Ovary (tissue), 9 donors: ENCODE data around the gene PLEKHH1. TPM values are rescaled to one million over a fixed set of nuclear protein-coding genes. Genes with fewer than 3 reads are reported as not detected.

Experiments used
- DNase-seq, 5 donors: peaks; one replicate each; pipeline ENCODE4 v3.0.0-alpha.2; 2019 to 2020
- H3K27ac ChIP-seq, 2 donors: fragments of 200-600 bp; one replicate each; pipeline versions ENCODE4 v1.5.1 to v1.8.0; 2019 to 2022
- H3K27me3 ChIP-seq: fragments of 200-600 bp; one replicate; pipeline ENCODE4 v1.8.0; 2022
- H3K36me3 ChIP-seq: fragments of 200-600 bp; sonication (generic); one replicate; pipeline ENCODE4 v1.5.1; 2019
- H3K4me1 ChIP-seq: one replicate; pipeline ENCODE4 v1.8.1; 2013; ENCODE audit warnings: mild to moderate bottlenecking, moderate library complexity; ENCODE audit not compliant: insufficient read depth
- H3K4me3 ChIP-seq: fragments of 200-600 bp; sonication (generic); one replicate; pipeline ENCODE4 v1.5.1; 2017
- H3K9me3 ChIP-seq, 2 donors: fragments of 200-600 bp in 1 of 2; sonication (generic) in 1 of 2; one replicate each; pipeline versions ENCODE4 v1.5.1 to v1.8.1; 2013 to 2019; ENCODE audit warnings: mild to moderate bottlenecking in 1 of 2, moderate library complexity in 1 of 2
- CTCF ChIP-seq, 3 donors: fragments of 450-650 bp in 2 of 3; fragments of 200-600 bp in 1 of 3; IDR thresholded peaks; one replicate each; pipeline versions ENCODE4 v1.5.1 to v1.8.0; 2016 to 2022; ENCODE audit warnings: antibody characterized with exemption in 3 of 3, mild to moderate bottlenecking in 1 of 3
- EP300 ChIP-seq: sonication (generic); formaldehyde crosslinking; IDR thresholded peaks from one replicate; pipeline ENCODE4 v1.6.1; 2017; ENCODE audit warnings: antibody characterized with exemption
- POLR2A ChIP-seq: fragments of 450-650 bp; IDR thresholded peaks from one replicate; pipeline ENCODE4 v1.6.1; 2017; ENCODE audit warnings: antibody characterized with exemption, mild to moderate bottlenecking, moderate library complexity
- WGBS, 3 donors: extraction: QIAGEN DNeasy Blood & Tissue Kit in 1 of 3; methylation state at CpG; one replicate each; pipeline versions ENCODE4 v1.1.5 to v1.1.7; 2013 to 2017; 5-methylcytosine and 5-hydroxymethylcytosine counted together
- intact Hi-C, 4 donors: fragments of 100-400 bp; cut with DNase I; formaldehyde crosslinking; loops; one replicate each; pipeline versions ENCODE4 v1.11.0 to v1.15.1; 2022 to 2023
- polyA plus RNA-seq, 2 donors: library from polyadenylated mRNA; stranded (reverse); fragments of 200-250 nt in 1 of 2; fragments of 350-450 nt in 1 of 2; fragmentation: Illumina TruSeq in 1 of 2; extraction: RNeasy Lipid Tissue Mini Kit (QIAGEN cat#74804) in 1 of 2; gene quantifications; one replicate each; pipeline ENCODE4 v1.2.3, GENCODE V29; 2013 to 2014
- total RNA-seq, 7 donors: library from RNA; depleted of rRNA in 2 of 7; stranded (reverse); fragments of >200 nt in 2 of 7; fragmentation: NEBNext Ultra II Directional in 3 of 7; extraction: Animal tissue kit (Norgen Biotek cat#: 25700) in 3 of 7; gene quantifications; one replicate each; pipeline versions ENCODE4 v1.1.0 to v1.2.4, GENCODE V29; 2016 to 2023
- donor health status: DM: no; HTN: no; CAD: no; lungs with moderate emphysema.
- donor health status: DM: no; HTN: no; CAD: no.
- donor health status: Bipolar disorder and iron deficiency.
- donor health status: DM: yes; HTN: yes; CAD: no.
- donor health status: DM: no; HTN: no; CAD: no.
- donor health status: DM: yes; HTN: yes; CAD: no.

The PLEKHH1 gene
- total and polyA plus RNA-seq, 9 donors, result 0.78 to 15.7 (median 3.9) TPM

DNA sequence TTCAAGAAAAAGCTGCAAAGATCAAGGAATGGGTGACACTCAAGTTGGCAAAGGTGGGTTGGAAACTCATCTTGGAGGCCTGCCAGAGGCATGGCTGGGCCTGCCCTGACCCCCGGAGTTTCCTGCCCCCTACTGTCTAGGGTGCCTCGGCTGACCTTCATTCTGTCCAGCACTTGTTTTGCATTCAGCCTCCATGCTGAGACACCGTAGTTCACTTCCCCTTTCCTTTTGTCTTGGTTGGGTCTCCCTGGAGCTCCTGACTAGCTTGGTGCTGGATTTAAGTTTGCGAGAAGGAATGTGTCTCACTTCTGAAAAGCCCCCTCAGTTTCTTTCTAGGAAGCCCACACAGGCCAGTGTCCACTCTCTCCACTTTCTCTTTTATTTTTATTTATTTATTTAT, 26.5 kb downstream of the PLEKHH1 start:
- WGBS, 3 donors, result 66 to 68% (median 68%) methylated on average over 4 of the region's 4 CpGs
- Histone ChIP-seq H3K27me3 (no peaks in the 10 kb centered on the region), H3K9me3 (no peaks in the 10 kb centered on the region), H3K36me3 (no peaks in the 10 kb centered on the region), H3K27ac (no peak overlapping the region), H3K4me3 (no peak overlapping the region), H3K4me1 (no peaks in the 10 kb centered on the region)
- intact Hi-C loops, result loop anchor here in 1 of 4 donors (10.0 kb wide), 1 partner anchor 125 kb away; no protein-coding TSS in a partner anchor
- DNase-seq, result no peak
- TF ChIP-seq POLR2A, result no peak
- TF ChIP-seq CTCF (IDR thresholded peaks at IDR 0.05), result no peak
- no peak for TF ChIP-seq EP300

GRCh38 chr14:67562025-67562775, 29.1 kb downstream of the PLEKHH1 start:
- Histone ChIP-seq H3K4me1 (no peaks in the 10 kb centered on the region), H3K36me3 (no peaks in the 10 kb centered on the region), H3K27me3 (no peaks in the 10 kb centered on the region), H3K27ac (no peak overlapping the region), H3K4me3 (no peak overlapping the region), H3K9me3 (no peaks in the 10 kb centered on the region)
- WGBS, 3 donors, result 83 to 92% (median 92%) methylated on average over 14 of the region's 14 CpGs
- TF ChIP-seq CTCF (IDR thresholded peaks at IDR 0.05), result no peak
- TF ChIP-seq POLR2A, result no peak
- no peak for TF ChIP-seq EP300
- intact Hi-C loops, result loop anchor here in 1 of 4 donors (10.0 kb wide), 1 partner anchor 127 kb away; no protein-coding TSS in a partner anchor
- no peak for DNase-seq

DNA sequence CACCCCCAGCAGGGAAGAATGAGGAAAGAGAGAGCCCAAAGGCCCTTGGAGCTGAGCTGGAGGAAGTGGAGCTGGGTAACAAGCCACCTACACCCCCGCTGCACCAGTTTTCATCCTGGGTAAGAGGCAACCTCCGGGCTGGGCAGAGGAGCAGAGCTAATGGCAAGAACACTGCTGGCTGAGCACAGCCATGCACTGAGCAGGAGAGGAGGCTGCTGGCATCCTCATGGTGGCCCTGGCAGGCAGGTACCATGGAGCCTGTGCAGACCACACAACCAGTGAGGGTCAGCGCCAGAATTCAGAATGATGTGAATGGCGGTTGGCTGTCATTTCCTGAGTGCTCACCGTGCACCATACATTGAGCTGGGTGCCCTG, 29.7 kb downstream of the PLEKHH1 start:
- H3K27me3 ChIP-seq, result no peaks in the 10 kb centered on the region
- H3K9me3 ChIP-seq, result no peaks in the 10 kb centered on the region
- WGBS, 3 donors, result 94% methylated on average over 5 of the region's 5 CpGs
- H3K4me3 ChIP-seq, result no peak overlapping the region
- H3K36me3 ChIP-seq, result no peaks in the 10 kb centered on the region
- H3K27ac ChIP-seq, result no peak overlapping the region
- no peak for TF ChIP-seq EP300
- no peak for TF ChIP-seq CTCF (IDR thresholded peaks at IDR 0.05)
- no peak for TF ChIP-seq POLR2A
- intact Hi-C loops, result loop anchor here in 1 of 4 donors (10.0 kb wide), 1 partner anchor 128 kb away; no protein-coding TSS in a partner anchor
- DNase-seq, result no peak
- H3K4me1 ChIP-seq, result no peaks in the 10 kb centered on the region

- Histone ChIP-seq H3K27me3 (no peaks in the 10 kb centered on the region), H3K27ac (no peak overlapping the region), H3K9me3 (no peaks in the 10 kb centered on the region), H3K36me3 (no peaks in the 10 kb centered on the region), H3K4me1 (no peaks in the 10 kb centered on the region), H3K4me3 (no peak overlapping the region)
- TF ChIP-seq EP300 (no peak), CTCF (IDR thresholded peaks at IDR 0.05) (no peak)
- no peak for DNase-seq
- intact Hi-C loops, result loop anchor here in 1 of 4 donors (10.0 kb wide), 1 partner anchor 129 kb away; no protein-coding TSS in a partner anchor
- WGBS, 3 donors, result 85 to 96% (median 95%) methylated on average over 5 of the region's 5 CpGs
Measured at GRCh38 chr14:67564236-67564635, 31.1 kb downstream of the PLEKHH1 start.
